ENCODE results near the gene ENAH.

GRCh38 chr1:225559902-225560301 is 93.0 kb downstream of the ENAH start:
- TF ChIP-seq CTCF (IDR thresholded peaks at IDR 0.05): no peak
- no peak for TF ChIP-seq POLR2A (IDR thresholded peaks at IDR 0.05)

Measured in uterus (tissue), 2 donors.